Measurements from ENCODE around the gene SH3BP2.

DNA sequence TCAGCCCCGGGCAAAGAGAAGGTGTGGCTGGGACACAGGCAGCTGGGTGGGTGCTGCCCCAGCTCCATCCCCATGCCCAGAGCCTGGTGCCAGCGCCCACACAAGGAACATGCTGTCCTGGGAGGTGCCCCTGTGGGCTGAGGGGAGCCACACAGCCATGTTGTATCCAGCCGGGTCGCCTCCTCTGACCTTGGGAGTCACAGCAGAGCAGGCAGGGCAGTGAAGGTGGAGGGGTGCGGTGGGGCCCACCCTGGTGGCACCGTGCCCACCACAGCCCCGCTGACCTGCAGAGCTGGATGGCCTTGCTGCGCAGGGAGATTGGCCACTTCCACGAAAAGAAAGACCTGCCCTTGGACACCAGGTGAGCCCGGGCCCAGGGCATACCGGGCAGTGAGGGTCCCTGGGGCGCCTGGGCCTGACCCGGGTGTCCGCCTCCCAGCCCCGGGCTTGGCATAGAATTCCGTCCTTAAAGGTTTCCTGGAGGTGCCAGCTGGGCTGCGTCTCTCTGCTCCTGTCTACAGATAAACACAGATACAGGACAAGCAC is 32.0 kb downstream of the SH3BP2 start:
- TF ChIP-seq, protein P1, sequence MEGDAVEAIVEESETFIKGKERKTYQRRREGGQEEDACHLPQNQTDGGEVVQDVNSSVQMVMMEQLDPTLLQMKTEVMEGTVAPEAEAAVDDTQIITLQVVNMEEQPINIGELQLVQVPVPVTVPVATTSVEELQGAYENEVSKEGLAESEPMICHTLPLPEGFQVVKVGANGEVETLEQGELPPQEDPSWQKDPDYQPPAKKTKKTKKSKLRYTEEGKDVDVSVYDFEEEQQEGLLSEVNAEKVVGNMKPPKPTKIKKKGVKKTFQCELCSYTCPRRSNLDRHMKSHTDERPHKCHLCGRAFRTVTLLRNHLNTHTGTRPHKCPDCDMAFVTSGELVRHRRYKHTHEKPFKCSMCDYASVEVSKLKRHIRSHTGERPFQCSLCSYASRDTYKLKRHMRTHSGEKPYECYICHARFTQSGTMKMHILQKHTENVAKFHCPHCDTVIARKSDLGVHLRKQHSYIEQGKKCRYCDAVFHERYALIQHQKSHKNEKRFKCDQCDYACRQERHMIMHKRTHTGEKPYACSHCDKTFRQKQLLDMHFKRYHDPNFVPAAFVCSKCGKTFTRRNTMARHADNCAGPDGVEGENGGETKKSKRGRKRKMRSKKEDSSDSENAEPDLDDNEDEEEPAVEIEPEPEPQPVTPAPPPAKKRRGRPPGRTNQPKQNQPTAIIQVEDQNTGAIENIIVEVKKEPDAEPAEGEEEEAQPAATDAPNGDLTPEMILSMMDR (IDR thresholded peaks at IDR 0.05; ENCODE audit: low read depth, low read length, poor library complexity, severe bottlenecking), result no peak
- no peak for TF ChIP-seq EZH2phosphoT487 (IDR thresholded peaks at IDR 0.05; ENCODE audit: borderline replicate concordance, low read length)

All from DOHH2 (cell line).